Neural cell (in vitro differentiated cells): ENCODE data around the gene CSPG4. TPM values are rescaled to one million over a fixed set of nuclear protein-coding genes. Genes with fewer than 3 reads are reported as not detected.

Source experiments
- H2AFZ ChIP-seq: fragments of 200-600, 300-800 bp; sonication (generic), shearing (Covaris generic); 2 replicates; pipeline ENCODE4 v1.6.0; 2014; ENCODE audit warnings: low read depth, mild to moderate bottlenecking, antibody characterized with exemption, low read length, moderate library complexity
- H3F3A ChIP-seq: fragments of 200-600 bp; shearing (Covaris generic); 2 replicates; pipeline ENCODE4 v1.6.1; 2016; ENCODE audit warnings: mild to moderate bottlenecking, moderate library complexity, mixed read lengths, antibody characterized with exemption, low read length; ENCODE audit not compliant: insufficient read depth, poor library complexity, severe bottlenecking
- H3K27ac ChIP-seq: fragments of 200-600, 300-800 bp; sonication (generic), shearing (Covaris generic); 2 replicates; pipeline ENCODE4 v1.5.1; 2014; ENCODE audit warnings: mild to moderate bottlenecking, low read length, moderate library complexity
- H3K27me3 ChIP-seq: fragments of 300-800, 200-600 bp; sonication (generic), shearing (Covaris generic); 2 replicates; pipeline ENCODE4 v1.6.0; 2014; ENCODE audit warnings: mild to moderate bottlenecking, low read depth, low read length, moderate library complexity; ENCODE audit not compliant: insufficient read depth
- H3K36me3 ChIP-seq: fragments of 300-800, 200-600 bp; sonication (generic), shearing (Covaris generic); 2 replicates; pipeline ENCODE4 v1.5.1; 2014; ENCODE audit warnings: mild to moderate bottlenecking, antibody characterized with exemption, low read length, moderate library complexity; ENCODE audit not compliant: insufficient read depth
- H3K4me2 ChIP-seq: fragments of 300-800, 200-600 bp; sonication (generic), shearing (Covaris generic); 2 replicates; pipeline ENCODE4 v1.6.0; 2014; ENCODE audit warnings: mild to moderate bottlenecking, low read length
- H3K4me3 ChIP-seq: fragments of 300-800, 200-600 bp; sonication (generic), shearing (Covaris generic); 2 replicates; pipeline ENCODE4 v1.5.1; 2014; ENCODE audit warnings: mild to moderate bottlenecking, low read length, moderate library complexity
- H3K79me2 ChIP-seq: fragments of 200-600 bp; shearing (Covaris generic); replicated peaks from 2 replicates; pipeline ENCODE4 v1.6.0; 2014; ENCODE audit warnings: mild to moderate bottlenecking, low read length, moderate library complexity; ENCODE audit not compliant: insufficient read depth
- H3K9ac ChIP-seq: fragments of 300-800, 200-600 bp; sonication (generic), shearing (Covaris generic); 2 replicates; pipeline ENCODE4 v1.6.1; 2016; ENCODE audit warnings: mild to moderate bottlenecking, low read length, mixed read lengths
- H3K9me2 ChIP-seq: fragments of 200-600 bp; shearing (Covaris generic); 2 replicates; pipeline ENCODE4 v1.6.1; 2016; ENCODE audit warnings: mild to moderate bottlenecking, low read length, mixed read lengths; ENCODE audit not compliant: insufficient read depth
- H3K9me3 ChIP-seq: fragments of 200-600, 300-800 bp; sonication (generic), shearing (Covaris generic); 2 replicates; pipeline ENCODE4 v1.6.1; 2016; ENCODE audit warnings: mild to moderate bottlenecking, mixed run types, low read length, moderate library complexity, mixed read lengths
- H4K20me1 ChIP-seq: fragments of 200-600 bp; shearing (Covaris generic); 2 replicates; pipeline ENCODE4 v1.6.1; 2016; ENCODE audit warnings: mild to moderate bottlenecking, mixed run types; ENCODE audit not compliant: insufficient read depth
- EP300 ChIP-seq: fragments of 450-650 bp; conservative IDR thresholded peaks from 2 replicates; pipeline ENCODE4 v1.6.1; 2014; ENCODE audit warnings: antibody characterized with exemption, mild to moderate bottlenecking, moderate library complexity; ENCODE audit not compliant: poor library complexity, severe bottlenecking
- EZH2 ChIP-seq: fragments of 200-600, 300-800 bp; shearing (Covaris generic), sonication (generic); IDR thresholded peaks from 2 replicates; pipeline ENCODE4 v1.6.1; 2014; ENCODE audit warnings: antibody characterized with exemption, low read length, borderline replicate concordance, mild to moderate bottlenecking; ENCODE audit not compliant: insufficient read depth, poor library complexity, severe bottlenecking
- MXI1 ChIP-seq: fragments of 450-650 bp; conservative IDR thresholded peaks from 2 replicates; pipeline ENCODE4 v1.6.1; 2014; ENCODE audit warnings: antibody characterized with exemption, mild to moderate bottlenecking; ENCODE audit not compliant: poor library complexity, severe bottlenecking
- POLR2AphosphoS5 ChIP-seq: IDR thresholded peaks from 2 replicates; pipeline ENCODE4 v1.6.1; 2012
- RAD21 ChIP-seq: fragments of 450-650 bp; conservative IDR thresholded peaks from 2 replicates; pipeline ENCODE4 v1.6.1; 2014; ENCODE audit warnings: antibody characterized with exemption, mild to moderate bottlenecking, moderate library complexity
- SMC3 ChIP-seq: fragments of 450-650 bp; conservative IDR thresholded peaks from 2 replicates; pipeline ENCODE4 v1.6.1; 2014; ENCODE audit warnings: antibody characterized with exemption, mild to moderate bottlenecking, moderate library complexity; ENCODE audit not compliant: poor library complexity
- TAF1 ChIP-seq: IDR thresholded peaks from 2 replicates; pipeline ENCODE4 v1.6.1; 2012; ENCODE audit warnings: low read depth
- polyA plus RNA-seq: library from polyadenylated mRNA; depleted of rRNA; stranded (reverse); fragments of >200 nt; gene quantifications from 2 replicates; pipeline ENCODE4 v1.2.3, GENCODE V29; 2014
- TF ChIP-seq, protein P1 (sequence below): IDR thresholded peaks from 2 replicates; pipeline ENCODE4 v1.6.1; 2012; ENCODE audit warnings: borderline replicate concordance
- TF ChIP-seq, protein P2 (sequence below): fragments of 450-650 bp; IDR thresholded peaks from 2 replicates; pipeline ENCODE4 v1.5.1; 2014; ENCODE audit warnings: antibody characterized with exemption, mild to moderate bottlenecking, moderate library complexity; ENCODE audit not compliant: poor library complexity, severe bottlenecking

Gene CSPG4
- polyA plus RNA-seq, 1 donor from 2014 or later = not detected

- Histone ChIP-seq H3K9me2 (no peaks in the 10 kb centered on the region), H3K4me3 (no peak overlapping the region), H2AFZ (no peak overlapping the region), H3K9me3 (no peaks in the 10 kb centered on the region), H3K36me3 (no peaks in the 10 kb centered on the region), H3K4me2 (no peak overlapping the region), H3K9ac (no peak overlapping the region), H3F3A (no peaks in the 10 kb centered on the region), H3K27ac (no peak overlapping the region), H3K79me2 (peaks cover under 1% of the 10 kb centered on the region), H4K20me1 (no peaks in the 10 kb centered on the region), H3K27me3 (no peaks in the 10 kb centered on the region)
- TF ChIP-seq SMC3 = no peak
- TF ChIP-seq, protein P1, sequence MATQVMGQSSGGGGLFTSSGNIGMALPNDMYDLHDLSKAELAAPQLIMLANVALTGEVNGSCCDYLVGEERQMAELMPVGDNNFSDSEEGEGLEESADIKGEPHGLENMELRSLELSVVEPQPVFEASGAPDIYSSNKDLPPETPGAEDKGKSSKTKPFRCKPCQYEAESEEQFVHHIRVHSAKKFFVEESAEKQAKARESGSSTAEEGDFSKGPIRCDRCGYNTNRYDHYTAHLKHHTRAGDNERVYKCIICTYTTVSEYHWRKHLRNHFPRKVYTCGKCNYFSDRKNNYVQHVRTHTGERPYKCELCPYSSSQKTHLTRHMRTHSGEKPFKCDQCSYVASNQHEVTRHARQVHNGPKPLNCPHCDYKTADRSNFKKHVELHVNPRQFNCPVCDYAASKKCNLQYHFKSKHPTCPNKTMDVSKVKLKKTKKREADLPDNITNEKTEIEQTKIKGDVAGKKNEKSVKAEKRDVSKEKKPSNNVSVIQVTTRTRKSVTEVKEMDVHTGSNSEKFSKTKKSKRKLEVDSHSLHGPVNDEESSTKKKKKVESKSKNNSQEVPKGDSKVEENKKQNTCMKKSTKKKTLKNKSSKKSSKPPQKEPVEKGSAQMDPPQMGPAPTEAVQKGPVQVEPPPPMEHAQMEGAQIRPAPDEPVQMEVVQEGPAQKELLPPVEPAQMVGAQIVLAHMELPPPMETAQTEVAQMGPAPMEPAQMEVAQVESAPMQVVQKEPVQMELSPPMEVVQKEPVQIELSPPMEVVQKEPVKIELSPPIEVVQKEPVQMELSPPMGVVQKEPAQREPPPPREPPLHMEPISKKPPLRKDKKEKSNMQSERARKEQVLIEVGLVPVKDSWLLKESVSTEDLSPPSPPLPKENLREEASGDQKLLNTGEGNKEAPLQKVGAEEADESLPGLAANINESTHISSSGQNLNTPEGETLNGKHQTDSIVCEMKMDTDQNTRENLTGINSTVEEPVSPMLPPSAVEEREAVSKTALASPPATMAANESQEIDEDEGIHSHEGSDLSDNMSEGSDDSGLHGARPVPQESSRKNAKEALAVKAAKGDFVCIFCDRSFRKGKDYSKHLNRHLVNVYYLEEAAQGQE = no peak
- no peak for TF ChIP-seq RAD21
- no peak for TF ChIP-seq EP300
- TF ChIP-seq, protein P2, sequence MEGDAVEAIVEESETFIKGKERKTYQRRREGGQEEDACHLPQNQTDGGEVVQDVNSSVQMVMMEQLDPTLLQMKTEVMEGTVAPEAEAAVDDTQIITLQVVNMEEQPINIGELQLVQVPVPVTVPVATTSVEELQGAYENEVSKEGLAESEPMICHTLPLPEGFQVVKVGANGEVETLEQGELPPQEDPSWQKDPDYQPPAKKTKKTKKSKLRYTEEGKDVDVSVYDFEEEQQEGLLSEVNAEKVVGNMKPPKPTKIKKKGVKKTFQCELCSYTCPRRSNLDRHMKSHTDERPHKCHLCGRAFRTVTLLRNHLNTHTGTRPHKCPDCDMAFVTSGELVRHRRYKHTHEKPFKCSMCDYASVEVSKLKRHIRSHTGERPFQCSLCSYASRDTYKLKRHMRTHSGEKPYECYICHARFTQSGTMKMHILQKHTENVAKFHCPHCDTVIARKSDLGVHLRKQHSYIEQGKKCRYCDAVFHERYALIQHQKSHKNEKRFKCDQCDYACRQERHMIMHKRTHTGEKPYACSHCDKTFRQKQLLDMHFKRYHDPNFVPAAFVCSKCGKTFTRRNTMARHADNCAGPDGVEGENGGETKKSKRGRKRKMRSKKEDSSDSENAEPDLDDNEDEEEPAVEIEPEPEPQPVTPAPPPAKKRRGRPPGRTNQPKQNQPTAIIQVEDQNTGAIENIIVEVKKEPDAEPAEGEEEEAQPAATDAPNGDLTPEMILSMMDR = no peak
- no peak for TF ChIP-seq POLR2AphosphoS5
- TF ChIP-seq EZH2 = no peak
- TF ChIP-seq TAF1 = no peak
- no peak for TF ChIP-seq MXI1
Measured at GRCh38 chr15:75631935-75632334, 80.7 kb downstream of the CSPG4 start.

GRCh38 chr15:75625542-75626347 is 86.9 kb downstream of the CSPG4 start, which contains the start of gene SNUPN:
Gene SNUPN (minus strand): TSS chr15:75625725. CDS start chr15:75621051, 4,674 bp downstream.
- H3F3A ChIP-seq = peaks cover 4% of the 10 kb centered on the region
- no peaks in the 10 kb centered on the region for H4K20me1 ChIP-seq
- peak within 1 kb of the TSS; percentile 100 for H2AFZ ChIP-seq
- H3K27me3 ChIP-seq = no peaks in the 10 kb centered on the region
- peak within 1 kb of the TSS; percentile 89 for H3K9ac ChIP-seq
- no peaks in the 10 kb centered on the region for H3K36me3 ChIP-seq
- H3K4me3 ChIP-seq = peak within 1 kb of the TSS; percentile 97
- no peaks in the 10 kb centered on the region for H3K9me2 ChIP-seq
- peak within 1 kb of the TSS; percentile 94 for H3K27ac ChIP-seq
- no peaks in the 10 kb centered on the region for H3K9me3 ChIP-seq
- H3K4me2 ChIP-seq = peak within 1 kb of the TSS; percentile 87
- no peaks in the 10 kb centered on the region for H3K79me2 ChIP-seq
- TF ChIP-seq, protein P1 = peak; percentile 83
- TF ChIP-seq MXI1 (peak; percentile 52), EP300 (peak; percentile 67), EZH2 (no peak), POLR2AphosphoS5 (peak; percentile 91), TAF1 (no peak), SMC3 (peak; percentile 52), RAD21 (peak; percentile 31)
- TF ChIP-seq, protein P2 = peak; percentile 27
